Measurements from ENCODE around the gene MARVELD1. TPM values are rescaled to one million over a fixed set of nuclear protein-coding genes. Genes with fewer than 3 reads are reported as not detected.

MARVELD1 gene
- total and polyA plus RNA-seq, 11 donors: 3.0 to 17.2 (median 6.8) TPM

DNA sequence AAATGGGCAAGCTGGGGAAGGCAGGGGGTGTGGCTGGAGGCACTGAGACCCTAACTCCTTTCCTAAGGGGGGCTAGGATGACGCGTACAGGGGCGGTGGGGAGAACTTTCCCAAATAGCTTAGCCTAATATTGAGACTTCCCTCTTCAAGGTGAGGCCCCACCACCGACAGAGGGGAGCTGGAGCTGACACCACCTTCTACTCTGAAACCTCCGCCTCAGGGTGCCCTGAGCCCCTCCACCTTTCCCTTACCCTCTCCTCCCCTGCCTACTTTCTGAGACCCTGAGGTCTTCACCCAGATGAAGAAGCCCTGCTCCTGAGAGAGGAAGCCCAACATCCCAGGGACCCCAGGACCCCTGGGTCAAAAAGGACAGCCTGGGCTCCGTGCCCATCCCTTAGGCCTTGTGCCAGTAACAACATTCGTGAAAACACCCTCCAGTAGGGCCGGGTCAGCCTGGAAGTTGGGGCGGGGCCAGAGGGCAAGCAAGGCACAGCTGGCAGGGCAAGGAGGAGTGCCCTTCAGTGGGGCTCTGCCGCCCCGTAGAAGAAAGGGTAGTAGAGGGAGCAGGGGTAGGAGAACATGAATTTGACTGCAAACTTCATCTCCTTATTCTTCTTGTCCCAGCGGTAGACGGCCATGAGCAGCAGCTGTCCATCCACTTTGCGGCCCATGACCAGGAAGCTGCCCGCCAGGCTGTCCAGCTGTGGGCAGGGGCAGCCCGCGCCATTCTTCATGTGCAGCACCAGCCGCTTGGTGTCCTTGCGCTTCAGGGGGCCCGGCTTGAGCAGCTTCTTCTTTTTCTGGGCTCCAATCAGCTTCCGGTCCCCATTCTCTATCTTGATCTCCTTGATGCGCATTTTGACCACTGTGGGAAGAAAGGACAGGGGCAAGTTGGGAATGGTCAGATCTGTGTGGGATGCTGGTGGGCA lies 53.7 kb downstream of the MARVELD1 start:
- no peak overlapping the region for H3K4me3 ChIP-seq
- 87 to 90% (median 88%) methylated on average over 21 to 22 of the region's 22 CpGs for WGBS, 4 donors
- H3K36me3 ChIP-seq: peaks cover 0 to 2% (median 0%) of the 10 kb centered on the region in 9 donors
- ATAC-seq (no peak), DNase-seq (peak in 2 of 5 donors; percentile 23 to 31)
- intact Hi-C loops (cut with DNase I): loop anchor here in 4 of 10 donors (10.0 kb wide), 3 partner anchors 98 to 278 kb away; partner anchors contain the start of gene CRTAC1 (in 1 of the 4)
- TF ChIP-seq POLR2A (IDR thresholded peaks at IDR 0.05): no peak
- TF ChIP-seq, protein P1, sequence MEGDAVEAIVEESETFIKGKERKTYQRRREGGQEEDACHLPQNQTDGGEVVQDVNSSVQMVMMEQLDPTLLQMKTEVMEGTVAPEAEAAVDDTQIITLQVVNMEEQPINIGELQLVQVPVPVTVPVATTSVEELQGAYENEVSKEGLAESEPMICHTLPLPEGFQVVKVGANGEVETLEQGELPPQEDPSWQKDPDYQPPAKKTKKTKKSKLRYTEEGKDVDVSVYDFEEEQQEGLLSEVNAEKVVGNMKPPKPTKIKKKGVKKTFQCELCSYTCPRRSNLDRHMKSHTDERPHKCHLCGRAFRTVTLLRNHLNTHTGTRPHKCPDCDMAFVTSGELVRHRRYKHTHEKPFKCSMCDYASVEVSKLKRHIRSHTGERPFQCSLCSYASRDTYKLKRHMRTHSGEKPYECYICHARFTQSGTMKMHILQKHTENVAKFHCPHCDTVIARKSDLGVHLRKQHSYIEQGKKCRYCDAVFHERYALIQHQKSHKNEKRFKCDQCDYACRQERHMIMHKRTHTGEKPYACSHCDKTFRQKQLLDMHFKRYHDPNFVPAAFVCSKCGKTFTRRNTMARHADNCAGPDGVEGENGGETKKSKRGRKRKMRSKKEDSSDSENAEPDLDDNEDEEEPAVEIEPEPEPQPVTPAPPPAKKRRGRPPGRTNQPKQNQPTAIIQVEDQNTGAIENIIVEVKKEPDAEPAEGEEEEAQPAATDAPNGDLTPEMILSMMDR (IDR thresholded peaks at IDR 0.05): no peak
- peaks cover 0 to 20% (median 0%) of the 10 kb centered on the region in 12 donors for H3K4me1 ChIP-seq
- H3K9me3 ChIP-seq: no peaks in the 10 kb centered on the region
- H3K27ac ChIP-seq: no peak overlapping the region
- H3K27me3 ChIP-seq: peaks cover 0 to 27% (median 14%) of the 10 kb centered on the region in 9 donors

Other genes starting within 250 kb of the MARVELD1 start
- 10 to 100 TPM; 30.2 to 63.5 (median 48.1) TPM for gene MMS19, start 215.3 kb upstream of the MARVELD1 start, total RNA-seq
- 10 to 100 TPM; 43.9 to 52.0 TPM for gene MMS19, start 215.3 kb upstream of the MARVELD1 start, polyA plus RNA-seq
- 10 to 100 TPM; 18.2 to 42.9 (median 27.7) TPM for gene UBTD1, start 214.8 kb upstream of the MARVELD1 start, total RNA-seq
- 10 to 100 TPM; 49.0 to 49.7 TPM for gene UBTD1, start 214.8 kb upstream of the MARVELD1 start, polyA plus RNA-seq
- 1,000 to 10,000 TPM in 1 of 9 donors, 100 to 1,000 TPM in 6, 10 to 100 TPM in 2; 56.7 to 2,367 (median 517) TPM for gene ANKRD2, start 141.0 kb upstream of the MARVELD1 start, total RNA-seq
- gene ANKRD2, start 141.0 kb upstream of the MARVELD1 start, polyA plus RNA-seq: 100 to 1,000 TPM; 450 to 857 TPM
- 10 to 100 TPM in 8 of 9 donors, 1 to 10 TPM in 1; 7.5 to 82.6 (median 19.2) TPM for gene HOGA1, start 129.3 kb upstream of the MARVELD1 start, total RNA-seq
- gene HOGA1, start 129.3 kb upstream of the MARVELD1 start, polyA plus RNA-seq: 10 to 100 TPM; 35.2 to 73.4 TPM
- gene C10orf62, start 124.0 kb upstream of the MARVELD1 start, total RNA-seq: 1 to 10 TPM in 2 of 9 donors, under 1 TPM in 7; 0.24 to 2.1 (median 0.58) TPM
- gene C10orf62, start 124.0 kb upstream of the MARVELD1 start, polyA plus RNA-seq: 1 to 10 TPM; 1.3 to 1.8 TPM
- 10 to 100 TPM in 6 of 9 donors, 1 to 10 TPM in 3; 7.2 to 21.0 (median 10.8) TPM for gene MORN4, start 80.2 kb upstream of the MARVELD1 start, total RNA-seq
- gene MORN4, start 80.2 kb upstream of the MARVELD1 start, polyA plus RNA-seq: 10 to 100 TPM; 16.1 to 31.7 TPM
- 10 to 100 TPM; 10.4 to 24.2 (median 17.3) TPM for gene PI4K2A, start 73.1 kb upstream of the MARVELD1 start, total RNA-seq
- 10 to 100 TPM in 1 of 2 donors, 1 to 10 TPM in 1; 5.6 to 36.8 TPM for gene PI4K2A, start 73.1 kb upstream of the MARVELD1 start, polyA plus RNA-seq
- gene AVPI1, start 26.5 kb upstream of the MARVELD1 start, total RNA-seq: 10 to 100 TPM in 4 of 9 donors, 1 to 10 TPM in 5; 7.0 to 13.0 (median 9.9) TPM
- 10 to 100 TPM in 1 of 2 donors, 1 to 10 TPM in 1; 6.6 to 38.6 TPM for gene AVPI1, start 26.5 kb upstream of the MARVELD1 start, polyA plus RNA-seq
- gene ZFYVE27, start 23.4 kb downstream of the MARVELD1 start, total RNA-seq: 10 to 100 TPM in 8 of 9 donors, 1 to 10 TPM in 1; 7.3 to 16.1 (median 13.1) TPM
- gene ZFYVE27, start 23.4 kb downstream of the MARVELD1 start, polyA plus RNA-seq: 10 to 100 TPM in 1 of 2 donors, 1 to 10 TPM in 1; 9.5 to 28.5 TPM
- 1 to 10 TPM in 5 of 9 donors, under 1 TPM in 4; 0.12 to 3.7 (median 1.8) TPM for gene SFRP5, start 58.3 kb downstream of the MARVELD1 start, total RNA-seq
- gene SFRP5, start 58.3 kb downstream of the MARVELD1 start, polyA plus RNA-seq: 1 to 10 TPM in 1 of 2 donors, under 1 TPM in 1; 1.00 to 1.3 TPM
- 1 to 10 TPM in 1 of 9 donors, under 1 TPM in 7, not detected in 1; 0.06 to 1.1 (median 0.16) TPM for gene GOLGA7B, start 136.1 kb downstream of the MARVELD1 start, total RNA-seq
- gene GOLGA7B, start 136.1 kb downstream of the MARVELD1 start, polyA plus RNA-seq: under 1 TPM; 0.11 to 0.19 TPM

Measured in heart left ventricle (tissue), 16 donors.